ENCODE measurements around the gene PRR7.
"Not testable (repeated sequence)": the region's sequence is repeated elsewhere in the genome, so short reads cannot be mapped to it uniquely, and the experiment has no call there.

The PRR7 gene

GRCh38 chr5:177470759-177471536, 24.3 kb downstream of the PRR7 start:
- no peak for DNase-seq

DNA sequence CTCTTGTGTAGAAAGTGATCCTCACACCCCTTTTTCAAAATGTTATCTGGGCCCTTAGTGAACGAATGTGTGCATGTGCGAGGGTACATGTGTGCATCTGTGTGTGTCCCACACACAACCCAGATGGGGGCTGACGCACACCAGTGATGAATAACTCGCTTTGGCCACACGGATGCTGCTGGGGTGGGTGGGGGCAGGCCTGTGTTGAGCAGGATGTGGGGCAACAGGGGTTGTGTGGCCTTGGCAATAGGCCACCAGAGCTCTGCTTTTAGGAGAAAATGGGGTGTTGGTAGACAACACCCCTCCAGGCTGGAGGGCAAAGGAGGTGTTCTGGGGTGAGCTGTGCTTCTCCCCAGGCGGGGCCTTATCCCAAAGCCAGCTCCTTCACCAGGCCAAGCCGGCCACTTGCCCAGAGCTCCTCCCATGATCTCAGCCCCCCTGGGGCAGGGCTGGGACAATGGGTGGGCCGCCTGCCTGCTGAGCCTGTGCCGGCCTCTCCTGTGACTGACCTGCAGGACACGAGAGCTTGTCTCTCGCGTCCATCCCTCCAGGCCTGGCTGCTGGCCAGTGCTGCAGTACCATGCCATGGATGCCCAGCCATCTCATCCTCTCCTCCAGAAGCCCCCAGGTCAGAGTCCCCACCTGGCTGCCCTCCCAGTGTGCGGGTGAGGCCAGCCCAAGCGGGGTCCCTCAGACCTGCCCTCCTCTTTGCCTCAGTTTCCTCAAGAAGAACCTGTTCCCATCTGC, 25.2 kb downstream of the PRR7 start:
- DNase-seq: no peak

DNA sequence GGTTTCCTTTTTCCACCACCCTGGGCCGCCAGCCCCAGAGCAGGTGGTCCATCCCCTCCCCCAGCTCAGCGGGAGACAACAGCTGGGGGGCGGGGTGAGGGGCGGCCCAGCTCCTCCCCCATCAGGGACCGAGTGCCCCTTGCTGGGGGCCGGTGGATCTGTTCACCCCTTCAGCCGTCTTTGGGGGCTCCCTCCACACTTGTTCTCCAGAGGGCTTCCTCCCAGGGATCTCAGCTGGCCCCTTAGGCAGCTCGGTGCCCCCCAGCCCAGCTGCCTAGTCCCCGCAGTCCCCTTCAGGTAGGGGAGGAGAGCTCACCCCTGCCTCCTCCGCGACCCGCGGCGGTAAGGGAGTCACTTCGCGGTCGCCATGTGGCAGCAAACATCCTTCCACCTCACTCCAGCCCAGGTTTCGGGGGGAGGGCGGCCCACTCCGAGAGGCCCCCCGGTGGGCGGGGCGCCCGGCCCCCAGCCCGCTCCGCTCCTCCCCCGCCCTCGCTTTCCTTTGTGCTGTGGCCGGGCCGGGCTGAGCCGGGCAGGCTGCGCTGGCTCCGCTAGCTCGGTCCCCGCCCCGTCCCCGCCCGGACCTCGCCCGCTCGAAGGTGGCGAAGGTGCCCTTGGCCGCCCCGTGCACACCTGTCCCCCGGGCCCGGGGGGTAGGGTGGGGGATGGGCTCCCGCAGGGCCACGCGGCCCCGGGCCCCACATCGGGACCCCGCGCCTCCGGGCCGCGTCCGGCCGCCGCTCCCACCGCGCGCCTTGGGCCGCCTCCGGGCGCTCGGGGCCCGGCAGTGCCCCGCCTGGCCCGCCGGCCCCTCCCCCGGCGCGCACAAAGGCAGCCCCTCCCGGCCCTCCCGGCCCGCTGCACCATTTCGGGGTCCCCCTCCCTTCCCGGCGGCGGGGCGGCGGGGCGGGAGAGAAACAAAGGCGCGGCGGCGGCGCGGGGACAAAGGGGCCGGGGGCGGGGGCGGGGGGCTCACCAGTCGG, 26.1 kb downstream of the PRR7 start:
- DNase-seq: no peak

DNA sequence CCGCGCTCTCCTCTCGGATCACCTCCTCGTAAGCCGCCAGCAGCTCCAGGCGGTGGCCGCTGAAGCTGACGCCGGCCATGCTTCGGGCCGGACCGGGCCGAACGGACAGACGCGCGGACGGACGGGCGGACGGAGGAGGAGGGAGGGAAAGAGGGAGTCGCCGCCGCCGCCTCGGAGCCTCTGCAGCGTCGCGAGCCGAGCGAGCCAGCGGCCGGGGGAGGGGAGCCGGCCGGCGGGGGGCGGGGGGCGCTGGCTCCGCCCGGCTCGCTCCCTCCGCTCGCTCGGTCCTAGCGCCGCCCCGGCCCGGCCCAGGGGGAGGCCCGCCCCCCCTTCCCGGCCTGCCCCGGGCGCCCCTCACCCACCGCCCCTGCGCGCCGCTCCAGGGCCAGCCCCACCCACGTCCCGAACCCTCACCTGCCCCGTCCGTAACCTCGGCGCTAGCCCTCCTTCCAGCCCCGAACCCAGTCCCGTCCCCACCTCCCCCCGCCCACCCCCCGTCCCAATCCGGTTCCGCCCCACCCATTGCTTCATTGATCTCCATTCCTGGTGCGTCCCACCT, 26.9 kb downstream of the PRR7 start, which contains the start of gene DBN1:
DBN1 (minus strand) TSS at position 192 of the 559 bp plus-strand sequence; CDS start at position 79, 113 bp downstream.
- DNase-seq: no peak

GRCh38 chr5:177474002-177474476, 27.4 kb downstream of the PRR7 start:
- no peak for DNase-seq

- DNase-seq: no peak
Measured at GRCh38 chr5:177474846-177475562, 28.4 kb downstream of the PRR7 start.

DNA sequence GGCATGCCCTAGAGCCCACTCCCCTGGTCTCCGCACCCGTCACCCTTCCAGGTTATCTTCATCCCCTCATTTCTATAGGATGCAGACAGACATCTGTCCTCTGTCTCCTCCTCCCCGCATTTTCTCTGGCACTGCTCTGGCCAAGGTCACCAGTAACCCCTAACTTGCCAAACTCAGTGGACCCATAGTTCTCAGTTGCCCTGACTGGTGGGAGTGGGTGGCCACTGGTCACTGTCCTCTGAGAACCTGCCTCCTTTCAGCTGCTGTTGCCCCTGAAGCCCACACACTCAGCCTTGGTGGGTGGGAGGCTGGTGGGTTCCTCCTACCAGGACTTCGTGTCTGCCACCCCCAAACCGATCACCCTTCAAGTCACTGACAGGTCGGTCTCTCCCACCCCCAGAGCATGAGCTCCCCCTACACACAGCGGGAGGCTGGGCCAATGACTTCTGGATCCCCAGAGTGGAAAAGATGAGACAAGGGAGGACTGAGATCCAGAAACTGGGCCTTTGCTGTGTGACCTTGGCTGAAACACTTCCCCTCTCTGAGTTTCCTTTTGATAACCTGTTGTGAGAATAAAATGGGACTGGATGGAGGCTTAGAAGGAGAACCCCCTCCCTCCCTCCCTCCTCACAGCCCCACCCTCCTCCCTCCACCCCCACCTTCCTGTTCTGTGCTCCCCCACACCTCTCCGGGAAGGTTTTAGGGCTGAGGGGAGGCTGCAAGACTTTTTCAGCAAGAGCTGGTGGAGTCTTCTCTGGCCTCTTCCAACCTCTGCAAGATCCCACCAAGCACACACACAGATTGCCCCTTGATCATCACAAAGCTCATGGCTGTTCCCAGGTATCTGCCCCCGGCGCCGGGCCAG, 29.2 kb downstream of the PRR7 start:
- DNase-seq: no peak

DNA sequence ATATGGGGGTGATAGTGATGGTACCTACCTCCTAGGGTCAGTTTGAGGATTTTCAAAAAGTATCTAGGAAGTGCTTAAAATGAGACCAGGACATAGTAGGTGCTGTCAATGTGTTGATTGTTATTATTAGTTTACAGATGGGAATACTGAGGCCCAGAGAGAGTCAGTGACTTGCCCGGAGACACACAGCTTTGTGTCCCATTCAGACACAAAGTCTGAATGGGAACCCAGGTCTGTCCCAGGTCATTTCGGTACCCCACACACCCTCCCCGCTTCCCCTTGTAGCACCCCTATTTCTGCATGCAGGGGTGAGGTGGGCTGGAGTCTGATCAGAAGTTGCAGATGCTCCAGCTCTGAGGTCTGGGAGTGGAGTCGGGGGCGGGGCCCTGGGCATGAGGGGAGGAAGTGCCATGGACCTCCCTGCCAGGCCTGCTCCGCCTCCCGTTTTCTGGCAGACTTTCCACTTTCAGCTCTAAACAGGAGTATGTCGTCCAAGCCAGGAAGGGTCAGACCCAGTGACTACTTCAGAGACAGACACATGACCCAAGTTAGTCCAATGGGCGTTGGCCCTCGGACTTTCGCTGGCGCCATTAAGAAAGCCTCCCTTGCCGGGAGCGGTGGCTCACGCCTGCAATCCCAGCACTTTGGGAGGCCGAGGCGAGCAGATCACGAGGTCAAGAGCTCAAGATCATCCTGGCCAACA, 30.1 kb downstream of the PRR7 start:
- no peak for DNase-seq

GRCh38 chr5:177477701-177478477, 31.3 kb downstream of the PRR7 start:
- no peak for DNase-seq

GRCh38 chr5:177478711-177479646, 32.4 kb downstream of the PRR7 start:
- peak; percentile 71 for DNase-seq

GRCh38 chr5:177479774-177480173, 33.2 kb downstream of the PRR7 start:
- peak; percentile 53 for DNase-seq

DNA sequence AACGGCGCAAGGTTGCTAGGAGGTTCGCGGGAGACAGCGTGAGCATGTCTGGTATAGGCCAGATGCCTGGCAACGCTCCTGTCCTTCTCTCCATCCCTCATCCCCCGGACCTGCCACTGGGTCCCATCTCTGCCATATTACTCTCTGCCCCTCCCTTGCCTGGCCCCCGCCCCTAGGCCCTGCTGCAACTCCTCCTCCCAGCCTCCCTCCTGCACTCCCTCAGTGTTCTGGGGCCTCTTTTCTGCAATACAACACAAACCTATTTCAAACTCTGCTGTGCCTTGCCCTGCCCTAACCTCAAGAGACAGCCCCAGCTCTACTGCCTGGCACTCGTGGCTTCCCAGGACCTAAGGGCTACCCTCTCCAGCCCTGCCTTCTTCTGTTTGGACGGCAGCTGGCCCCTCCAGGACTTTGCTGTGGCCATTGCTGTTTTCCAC, 35.8 kb downstream of the PRR7 start:
- no peak for DNase-seq

DNA sequence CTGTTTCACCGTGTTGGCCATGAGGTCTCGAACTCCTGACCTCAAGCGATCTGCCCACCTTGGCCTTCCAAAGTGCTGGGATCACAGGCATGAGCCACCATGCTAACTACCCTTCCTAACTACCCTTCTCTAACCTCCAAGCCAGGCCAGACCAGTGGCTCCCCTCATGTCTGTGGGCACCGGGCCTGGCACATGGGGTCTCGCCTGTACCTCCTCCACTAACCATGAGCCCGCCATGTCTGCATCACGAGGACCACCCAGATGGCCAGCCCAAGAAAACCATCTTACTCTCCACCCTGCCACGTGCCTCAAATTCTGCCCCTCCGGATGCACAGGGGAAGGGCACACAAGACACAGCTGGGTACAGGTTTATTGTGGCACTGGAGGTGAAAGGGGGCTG, 36.4 kb downstream of the PRR7 start:
- no peak for DNase-seq

DNA sequence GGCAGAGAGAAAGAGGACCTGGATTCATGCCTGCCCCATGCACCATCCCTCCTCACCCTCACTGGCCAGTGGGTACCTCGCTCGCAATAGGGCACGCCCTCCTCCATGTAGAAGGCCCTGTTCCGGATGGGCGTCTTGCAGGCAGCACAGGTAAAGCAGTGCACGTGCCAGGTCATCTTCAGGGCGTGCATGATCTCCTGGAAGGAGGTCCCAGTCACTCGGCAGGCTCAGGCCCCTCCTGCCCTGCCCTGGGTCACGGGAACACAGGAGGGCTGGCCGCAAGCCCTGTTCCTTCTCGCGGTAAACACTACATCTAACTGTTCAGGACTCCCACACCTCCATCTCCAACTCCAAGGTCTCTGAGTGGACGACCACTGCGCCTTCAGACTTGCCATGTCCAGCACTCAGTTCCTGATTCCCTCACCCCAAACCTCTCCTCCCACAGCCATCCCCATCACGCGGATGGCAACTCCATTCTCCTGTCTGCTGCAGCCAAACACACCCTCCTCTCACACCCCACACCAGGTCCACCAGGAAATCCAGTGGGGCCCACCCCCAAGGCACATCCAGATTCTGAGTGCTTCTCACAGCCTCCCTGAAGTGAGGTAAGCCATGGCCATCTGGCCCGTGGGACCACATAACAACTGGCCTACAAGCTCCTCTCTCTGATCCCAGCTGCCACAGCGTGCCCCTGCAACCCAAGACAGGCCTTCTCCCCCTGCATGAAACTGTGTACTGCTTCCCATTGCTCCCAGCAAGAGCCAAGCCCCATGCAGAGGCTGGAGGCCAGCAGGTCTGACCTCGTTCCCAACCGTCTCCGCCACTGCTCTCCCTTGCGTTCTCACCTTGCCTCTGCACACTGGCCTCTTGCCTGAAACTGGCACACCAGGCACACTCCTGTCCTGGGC, 37.6 kb downstream of the PRR7 start:
- DNase-seq: no peak

- DNase-seq: no peak
Measured at GRCh38 chr5:177484902-177485549, 38.4 kb downstream of the PRR7 start.

- not testable (repeated sequence) for DNase-seq
Measured at GRCh38 chr5:177485753-177486152, 39.1 kb downstream of the PRR7 start.

Data from NCI-H2029 treated with DMSO at 0.1 percent for 48 hours (cell line).